Ishikawa (cell line): ENCODE data around the gene IWS1.
A peak's percentile ranks its signal among the peaks of the same experiment; 100 is the strongest.

Source experiments
- CEBPB ChIP-seq: IDR thresholded peaks from 2 replicates; pipeline ENCODE4 v1.6.1; 2012
- CREB1 ChIP-seq: IDR thresholded peaks from 2 replicates; pipeline ENCODE4 v1.6.1; 2012; ENCODE audit warnings: low read depth
- EGR1 ChIP-seq: IDR thresholded peaks from 2 replicates; pipeline ENCODE4 v1.6.1; 2012
- EP300 ChIP-seq: IDR thresholded peaks from 2 replicates; pipeline ENCODE4 v1.6.1; 2012; ENCODE audit warnings: borderline replicate concordance
- FOXM1 ChIP-seq: IDR thresholded peaks from 2 replicates; pipeline ENCODE4 v1.6.1; 2012; ENCODE audit warnings: low read depth, borderline replicate concordance
- MAX ChIP-seq: IDR thresholded peaks from 2 replicates; pipeline ENCODE4 v1.6.1; 2012
- NFIC ChIP-seq: IDR thresholded peaks from 2 replicates; pipeline ENCODE4 v1.6.1; 2012
- RAD21 ChIP-seq: IDR thresholded peaks from 2 replicates; pipeline ENCODE4 v1.6.1; 2012; ENCODE audit warnings: low read depth
- TAF1 ChIP-seq: IDR thresholded peaks from 2 replicates; pipeline ENCODE4 v1.6.1; 2012; ENCODE audit warnings: low read depth, mild to moderate bottlenecking
- TCF12 ChIP-seq: IDR thresholded peaks from 2 replicates; pipeline ENCODE4 v1.6.1; 2012; ENCODE audit warnings: low read depth
- TEAD4 ChIP-seq: IDR thresholded peaks from 2 replicates; pipeline ENCODE4 v1.6.1; 2012
- YY1 ChIP-seq: IDR thresholded peaks from 2 replicates; pipeline ENCODE4 v1.6.1; 2012; ENCODE audit warnings: low read depth
- ZBTB7A ChIP-seq: IDR thresholded peaks from 2 replicates; pipeline ENCODE4 v1.6.1; 2012; ENCODE audit warnings: low read depth
- TF ChIP-seq, protein P1 (sequence below): IDR thresholded peaks from 2 replicates; pipeline ENCODE4 v1.6.1; 2012; ENCODE audit warnings: low read depth, mild to moderate bottlenecking
- TF ChIP-seq, protein P2 (sequence below): IDR thresholded peaks from 2 replicates; pipeline ENCODE4 v1.6.1; 2012

IWS1 gene

GRCh38 chr2:127526132-127527000 lies at the start of gene IWS1:
Gene IWS1, minus strand, starts transcription at chr2:127526489. Its CDS starts 281 bp downstream, at chr2:127526208.
- TF ChIP-seq, protein P1, sequence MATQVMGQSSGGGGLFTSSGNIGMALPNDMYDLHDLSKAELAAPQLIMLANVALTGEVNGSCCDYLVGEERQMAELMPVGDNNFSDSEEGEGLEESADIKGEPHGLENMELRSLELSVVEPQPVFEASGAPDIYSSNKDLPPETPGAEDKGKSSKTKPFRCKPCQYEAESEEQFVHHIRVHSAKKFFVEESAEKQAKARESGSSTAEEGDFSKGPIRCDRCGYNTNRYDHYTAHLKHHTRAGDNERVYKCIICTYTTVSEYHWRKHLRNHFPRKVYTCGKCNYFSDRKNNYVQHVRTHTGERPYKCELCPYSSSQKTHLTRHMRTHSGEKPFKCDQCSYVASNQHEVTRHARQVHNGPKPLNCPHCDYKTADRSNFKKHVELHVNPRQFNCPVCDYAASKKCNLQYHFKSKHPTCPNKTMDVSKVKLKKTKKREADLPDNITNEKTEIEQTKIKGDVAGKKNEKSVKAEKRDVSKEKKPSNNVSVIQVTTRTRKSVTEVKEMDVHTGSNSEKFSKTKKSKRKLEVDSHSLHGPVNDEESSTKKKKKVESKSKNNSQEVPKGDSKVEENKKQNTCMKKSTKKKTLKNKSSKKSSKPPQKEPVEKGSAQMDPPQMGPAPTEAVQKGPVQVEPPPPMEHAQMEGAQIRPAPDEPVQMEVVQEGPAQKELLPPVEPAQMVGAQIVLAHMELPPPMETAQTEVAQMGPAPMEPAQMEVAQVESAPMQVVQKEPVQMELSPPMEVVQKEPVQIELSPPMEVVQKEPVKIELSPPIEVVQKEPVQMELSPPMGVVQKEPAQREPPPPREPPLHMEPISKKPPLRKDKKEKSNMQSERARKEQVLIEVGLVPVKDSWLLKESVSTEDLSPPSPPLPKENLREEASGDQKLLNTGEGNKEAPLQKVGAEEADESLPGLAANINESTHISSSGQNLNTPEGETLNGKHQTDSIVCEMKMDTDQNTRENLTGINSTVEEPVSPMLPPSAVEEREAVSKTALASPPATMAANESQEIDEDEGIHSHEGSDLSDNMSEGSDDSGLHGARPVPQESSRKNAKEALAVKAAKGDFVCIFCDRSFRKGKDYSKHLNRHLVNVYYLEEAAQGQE, result no peak
- TF ChIP-seq, protein P2, sequence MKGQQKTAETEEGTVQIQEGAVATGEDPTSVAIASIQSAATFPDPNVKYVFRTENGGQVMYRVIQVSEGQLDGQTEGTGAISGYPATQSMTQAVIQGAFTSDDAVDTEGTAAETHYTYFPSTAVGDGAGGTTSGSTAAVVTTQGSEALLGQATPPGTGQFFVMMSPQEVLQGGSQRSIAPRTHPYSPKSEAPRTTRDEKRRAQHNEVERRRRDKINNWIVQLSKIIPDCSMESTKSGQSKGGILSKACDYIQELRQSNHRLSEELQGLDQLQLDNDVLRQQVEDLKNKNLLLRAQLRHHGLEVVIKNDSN, result no peak
- no peak for TF ChIP-seq EP300
- TF ChIP-seq EGR1, result 0 out of 2 replicates have a peak, but pooled peaks have one; percentile 29
- TF ChIP-seq CREB1, result peak; percentile 85
- no peak; the same call in 1 of the 2 replicates for TF ChIP-seq FOXM1
- TF ChIP-seq NFIC, result 0 out of 2 replicates have a peak, but pooled peaks have one; percentile 32
- peak; percentile 94 for TF ChIP-seq TAF1
- peak; percentile 64 for TF ChIP-seq TEAD4
- TF ChIP-seq YY1, result peak; percentile 97
- no peak for TF ChIP-seq CEBPB
- no peak; the same call in 1 of the 2 replicates for TF ChIP-seq ZBTB7A
- TF ChIP-seq TCF12, result no peak
- peak; percentile 79 for TF ChIP-seq MAX
- TF ChIP-seq RAD21, result no peak

DNA sequence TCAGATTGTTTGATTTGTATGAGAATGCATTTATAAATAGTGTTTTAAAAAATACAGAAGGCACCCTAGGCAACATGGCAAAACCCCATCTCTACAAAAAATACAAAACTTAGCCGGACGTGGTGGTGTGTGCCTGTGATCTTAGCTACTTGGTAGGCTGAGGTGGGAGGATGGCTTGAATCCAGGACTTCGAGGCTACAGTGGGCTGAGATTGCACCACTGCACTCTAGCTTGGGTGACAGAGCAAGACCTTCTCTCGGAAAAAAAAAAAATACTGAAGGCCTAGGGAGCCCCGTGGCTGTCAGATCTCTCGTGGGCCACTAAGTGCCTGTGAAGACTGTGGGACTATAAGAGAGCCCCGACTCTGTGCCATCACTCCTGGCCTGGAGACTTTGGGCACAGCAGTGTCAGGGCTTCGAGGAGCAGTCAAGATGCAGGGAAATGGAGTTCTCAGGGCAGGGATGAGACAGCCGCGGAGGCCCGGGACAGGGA lies 49.7 kb upstream of the IWS1 start:
- TF ChIP-seq RAD21 (no peak), ZBTB7A (no peak), EP300 (no peak), TEAD4 (no peak), TCF12 (no peak), TAF1 (no peak), CEBPB (no peak), NFIC (no peak), FOXM1 (no peak)
- TF ChIP-seq, protein P1, result no peak
- TF ChIP-seq, protein P2, result no peak

- TF ChIP-seq, protein P1, result no peak
- no peak for TF ChIP-seq FOXM1
- TF ChIP-seq EGR1, result no peak
- no peak for TF ChIP-seq MAX
- no peak for TF ChIP-seq ZBTB7A
- no peak for TF ChIP-seq TCF12
- no peak for TF ChIP-seq RAD21
- no peak for TF ChIP-seq CEBPB
- TF ChIP-seq TAF1, result no peak
- TF ChIP-seq NFIC, result no peak
- no peak for TF ChIP-seq TEAD4
- TF ChIP-seq EP300, result no peak
- no peak for TF ChIP-seq CREB1
- TF ChIP-seq, protein P2, result no peak
- no peak for TF ChIP-seq YY1
Measured at GRCh38 chr2:127575185-127575765, 49.0 kb upstream of the IWS1 start.
